ENCODE measurements around the gene PARVG. TPM values are rescaled to one million over a fixed set of nuclear protein-coding genes. Genes with fewer than 3 reads are reported as not detected.

Gene PARVG
- total RNA-seq, 1 donor from 2014 or later: not detected

DNA sequence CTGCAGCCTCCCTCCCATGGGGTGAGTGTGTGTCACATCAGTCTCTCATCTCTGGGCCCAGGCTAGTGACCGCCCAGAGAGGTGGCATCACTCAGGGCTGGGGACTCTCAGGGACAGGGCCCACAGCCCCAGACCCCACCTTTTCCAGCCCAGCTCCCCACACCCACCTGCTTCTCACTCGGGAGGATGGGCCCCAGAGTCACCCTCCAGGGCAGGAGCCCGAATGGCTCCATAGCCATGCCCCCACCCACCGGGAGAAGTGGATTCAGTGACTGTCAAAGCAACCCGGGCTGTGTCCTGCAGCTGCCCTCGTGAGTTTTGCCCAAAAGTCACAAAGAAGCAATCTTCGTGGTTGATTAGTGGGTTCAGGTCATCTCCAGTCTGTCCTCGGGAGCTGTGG is 26.0 kb downstream of the PARVG start:
- Histone ChIP-seq H3K4me3 (ENCODE audit: low read depth, low read length) (no peak overlapping the region), H3K27me3 (ENCODE audit: control insufficient read depth, insufficient read depth, low read length) (no peaks in the 10 kb centered on the region), H3K36me3 (ENCODE audit: control insufficient read depth, insufficient read depth, low read length) (no peaks in the 10 kb centered on the region)
- TF ChIP-seq CTCF (IDR thresholded peaks at IDR 0.05; ENCODE audit: insufficient read depth, low read length, severe bottlenecking): no peak
- DNase-seq (ENCODE audit: low read depth) (no peak), FAIRE-seq (no peak)

GRCh38 chr22:44207173-44207980 is 26.7 kb downstream of the PARVG start:
- no peaks in the 10 kb centered on the region for H3K36me3 ChIP-seq (ENCODE audit: control insufficient read depth, insufficient read depth, low read length)
- H3K27me3 ChIP-seq (ENCODE audit: control insufficient read depth, insufficient read depth, low read length): no peaks in the 10 kb centered on the region
- TF ChIP-seq CTCF (IDR thresholded peaks at IDR 0.05; ENCODE audit: insufficient read depth, low read length, severe bottlenecking): no peak
- no peak for DNase-seq (ENCODE audit: low read depth)
- H3K4me3 ChIP-seq (ENCODE audit: low read depth, low read length): no peak overlapping the region
- peak; percentile 28 for FAIRE-seq

DNA sequence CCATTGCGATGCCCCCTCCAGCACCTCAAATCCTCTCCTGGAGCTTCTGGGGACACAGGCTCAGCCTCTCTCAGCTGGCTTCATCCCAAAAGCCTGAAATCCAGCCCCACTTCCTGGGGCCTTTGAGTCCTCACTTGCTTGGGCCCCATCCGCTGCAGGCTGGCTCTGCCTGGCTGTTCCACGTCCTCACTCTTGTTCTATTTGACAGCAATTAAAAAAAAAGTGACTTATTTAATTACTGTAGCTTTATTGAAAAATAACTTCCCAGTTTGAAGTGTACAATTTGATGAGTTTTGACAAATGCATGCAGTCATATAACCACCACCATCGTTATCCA is 27.2 kb downstream of the PARVG start:
- DNase-seq (ENCODE audit: low read depth) (no peak), FAIRE-seq (peak; percentile 58)
- no peaks in the 10 kb centered on the region for H3K36me3 ChIP-seq (ENCODE audit: control insufficient read depth, insufficient read depth, low read length)

GRCh38 chr22:44209343-44209742 is 28.6 kb downstream of the PARVG start:
- Histone ChIP-seq H3K27me3 (ENCODE audit: control insufficient read depth, insufficient read depth, low read length) (no peaks in the 10 kb centered on the region), H3K4me3 (ENCODE audit: low read depth, low read length) (no peak overlapping the region), H3K36me3 (ENCODE audit: control insufficient read depth, insufficient read depth, low read length) (no peaks in the 10 kb centered on the region)
- TF ChIP-seq CTCF (IDR thresholded peaks at IDR 0.05; ENCODE audit: insufficient read depth, low read length, severe bottlenecking): no peak
- FAIRE-seq: no peak
- no peak for DNase-seq (ENCODE audit: low read depth)

More for the DNA sequence above, 27.2 kb downstream of the PARVG start:
- Histone ChIP-seq H3K4me3 (ENCODE audit: low read depth, low read length) (no peak overlapping the region), H3K27me3 (ENCODE audit: control insufficient read depth, insufficient read depth, low read length) (no peaks in the 10 kb centered on the region)
- TF ChIP-seq CTCF (IDR thresholded peaks at IDR 0.05; ENCODE audit: insufficient read depth, low read length, severe bottlenecking): no peak

DNA sequence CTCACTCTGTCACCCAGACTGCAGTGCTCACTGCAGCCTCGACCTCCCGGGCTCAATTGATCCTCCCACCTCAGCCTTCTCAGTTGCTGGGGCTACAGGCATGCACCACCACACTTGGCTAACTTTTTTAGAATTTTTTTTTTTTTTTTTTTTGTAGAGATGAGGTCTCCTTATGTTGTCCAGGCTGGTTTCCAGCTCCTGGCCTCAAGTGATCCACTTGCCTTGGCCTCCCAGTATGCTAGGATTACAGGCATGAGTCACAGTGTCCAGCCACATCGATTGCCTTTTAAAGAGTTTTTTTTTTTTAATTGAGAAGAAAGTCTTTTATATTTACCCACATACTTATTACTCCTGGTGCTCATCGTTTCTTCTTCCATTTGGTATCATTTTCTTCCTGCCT is 30.0 kb downstream of the PARVG start:
- H3K4me3 ChIP-seq (ENCODE audit: low read depth, low read length): no peak overlapping the region
- DNase-seq (ENCODE audit: low read depth): no peak
- H3K27me3 ChIP-seq (ENCODE audit: control insufficient read depth, insufficient read depth, low read length): no peaks in the 10 kb centered on the region
- no peaks in the 10 kb centered on the region for H3K36me3 ChIP-seq (ENCODE audit: control insufficient read depth, insufficient read depth, low read length)
- FAIRE-seq: no peak
- TF ChIP-seq CTCF (IDR thresholded peaks at IDR 0.05; ENCODE audit: insufficient read depth, low read length, severe bottlenecking): no peak

Measured in bronchial epithelial cell (primary cell).